HG02588 (cell line): ENCODE measurements around the gene ADAMTS17.

Experiments
- ATAC-seq: cut with Tn5 transposase; IDR thresholded peaks from one replicate; pipeline ENCODE4 v1.9.1; 2021; ENCODE audit warnings: mild to moderate bottlenecking, moderate library complexity; ENCODE audit not compliant: unreplicated experiment

The ADAMTS17 gene

DNA sequence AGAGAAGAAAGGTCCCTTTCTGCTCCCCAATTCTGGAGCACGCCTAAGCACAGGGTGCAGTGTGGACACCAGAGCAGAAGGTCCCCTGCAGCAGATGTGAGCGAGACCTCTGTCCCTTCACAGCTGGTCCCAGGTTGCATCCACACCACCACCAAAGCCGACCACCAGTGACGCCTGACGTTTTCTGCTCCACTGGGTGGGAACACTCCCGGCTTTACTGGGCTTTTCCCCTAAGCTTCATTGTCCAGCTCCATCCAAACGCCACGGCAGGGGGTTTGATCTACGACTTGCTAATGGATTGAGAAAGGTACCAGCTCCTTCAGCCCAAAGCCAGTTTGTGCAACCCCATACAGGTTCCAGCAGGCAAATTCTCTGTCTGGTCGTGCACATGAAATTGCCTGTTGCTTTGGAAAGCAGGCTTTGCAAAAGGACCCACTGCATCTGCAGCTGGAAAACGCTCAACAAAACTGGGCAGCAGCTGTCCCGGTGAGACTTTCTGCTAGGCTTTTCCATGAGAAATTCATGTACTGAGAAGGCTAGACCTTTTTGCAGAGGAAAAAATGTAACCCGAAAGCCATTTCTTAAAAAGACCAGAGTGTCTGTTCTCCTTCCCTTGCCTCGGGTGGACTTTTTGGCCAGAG lies 31.1 kb downstream of the ADAMTS17 start:
- ATAC-seq = no peak

DNA sequence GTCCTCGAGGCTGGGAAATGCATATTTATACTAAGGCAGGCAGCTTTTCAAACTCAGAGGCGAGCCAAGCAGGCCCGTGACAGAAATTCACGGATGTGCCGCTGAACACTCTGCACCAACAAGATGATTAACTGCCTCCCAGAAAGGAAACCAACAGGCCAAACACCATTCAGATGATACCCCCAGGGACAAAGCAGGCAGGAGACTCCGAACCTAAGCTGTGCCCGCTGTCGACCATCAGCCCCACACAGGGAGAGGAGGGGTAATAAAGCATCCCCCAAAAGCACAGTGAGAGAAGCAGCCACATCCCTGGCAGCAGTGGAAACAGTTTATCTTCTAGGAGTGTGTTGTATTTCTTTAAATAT lies 31.8 kb downstream of the ADAMTS17 start:
- no peak for ATAC-seq

DNA sequence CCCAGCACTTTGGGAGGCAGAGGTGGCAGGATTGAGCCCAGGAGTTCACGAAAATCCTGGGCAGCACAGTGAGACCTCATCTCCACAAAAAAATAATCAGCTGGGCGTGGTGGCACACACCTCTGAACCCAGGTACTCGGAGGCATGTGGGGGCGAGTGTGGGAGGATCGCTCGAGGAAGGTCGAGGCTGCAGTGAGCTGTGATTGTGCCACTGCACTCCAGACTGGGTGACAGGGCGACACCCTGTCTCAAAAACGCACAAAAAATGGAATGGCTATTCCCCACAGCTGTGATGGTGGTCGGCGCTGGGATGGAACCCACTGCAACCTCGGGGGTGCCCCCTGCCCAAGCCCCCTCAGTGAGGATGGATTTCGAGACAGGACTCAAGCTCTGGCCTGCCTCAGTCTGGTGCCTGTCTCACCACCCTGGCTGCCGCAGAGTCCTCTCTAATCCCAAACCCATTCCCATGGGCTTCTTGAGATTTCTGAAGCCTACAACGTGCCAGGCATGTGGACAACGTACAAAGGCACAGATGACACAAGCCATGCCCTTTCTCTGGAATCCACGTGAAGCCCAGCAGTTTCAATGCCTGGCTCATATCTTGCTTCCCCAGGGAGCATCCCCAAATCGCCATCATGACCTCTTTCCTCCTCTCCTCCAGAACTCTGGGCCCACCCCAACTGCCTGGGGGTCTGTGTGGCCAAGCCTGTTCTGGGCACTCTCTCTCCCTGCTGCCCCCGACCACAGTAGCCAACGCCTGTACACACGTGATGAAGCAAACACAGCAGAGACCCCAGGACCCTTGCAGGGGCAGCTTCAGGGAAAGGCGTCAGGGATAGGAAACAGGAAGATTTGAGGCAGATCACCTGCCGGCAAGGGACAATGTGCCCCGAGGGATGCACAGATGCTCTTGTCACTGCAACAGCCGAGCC lies 32.4 kb downstream of the ADAMTS17 start:
- no peak for ATAC-seq

DNA sequence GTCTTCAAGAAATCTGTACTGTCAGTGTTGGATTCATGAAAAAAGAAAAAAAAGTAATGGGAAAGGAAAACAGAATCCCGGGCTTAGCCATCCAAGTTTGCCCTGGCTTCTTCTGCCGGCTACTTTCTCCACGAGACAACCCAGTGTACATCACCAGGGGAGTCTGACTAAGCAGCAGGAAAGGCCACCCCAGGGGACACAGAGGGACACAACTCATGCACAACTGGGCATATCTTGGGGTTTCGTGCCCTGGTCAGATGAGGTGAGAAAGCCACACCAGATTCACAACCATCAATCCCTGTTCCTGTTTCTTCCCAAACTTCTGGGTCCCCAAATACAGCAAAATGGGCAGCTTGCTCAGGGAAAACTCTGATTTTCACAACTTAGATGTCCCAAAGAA lies 33.2 kb downstream of the ADAMTS17 start:
- no peak for ATAC-seq

DNA sequence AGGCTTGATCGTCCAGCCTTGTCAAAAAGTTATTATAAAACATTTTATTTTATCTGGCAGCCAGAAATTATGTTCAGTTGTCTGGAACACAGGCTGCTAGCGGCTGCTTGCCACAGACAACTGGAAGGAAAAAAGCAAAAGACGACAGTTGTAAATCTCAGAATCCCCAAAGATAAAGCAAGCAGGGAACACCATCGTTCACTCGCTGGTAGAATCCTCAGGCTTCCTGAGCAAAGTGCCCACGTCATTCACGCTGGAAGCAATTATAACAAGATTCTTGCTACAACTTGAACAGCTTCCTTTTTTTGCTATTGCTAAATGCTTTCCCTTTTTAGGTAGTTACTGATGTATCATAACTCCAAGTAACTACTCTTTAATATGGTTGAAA lies 33.6 kb downstream of the ADAMTS17 start:
- ATAC-seq = no peak

DNA sequence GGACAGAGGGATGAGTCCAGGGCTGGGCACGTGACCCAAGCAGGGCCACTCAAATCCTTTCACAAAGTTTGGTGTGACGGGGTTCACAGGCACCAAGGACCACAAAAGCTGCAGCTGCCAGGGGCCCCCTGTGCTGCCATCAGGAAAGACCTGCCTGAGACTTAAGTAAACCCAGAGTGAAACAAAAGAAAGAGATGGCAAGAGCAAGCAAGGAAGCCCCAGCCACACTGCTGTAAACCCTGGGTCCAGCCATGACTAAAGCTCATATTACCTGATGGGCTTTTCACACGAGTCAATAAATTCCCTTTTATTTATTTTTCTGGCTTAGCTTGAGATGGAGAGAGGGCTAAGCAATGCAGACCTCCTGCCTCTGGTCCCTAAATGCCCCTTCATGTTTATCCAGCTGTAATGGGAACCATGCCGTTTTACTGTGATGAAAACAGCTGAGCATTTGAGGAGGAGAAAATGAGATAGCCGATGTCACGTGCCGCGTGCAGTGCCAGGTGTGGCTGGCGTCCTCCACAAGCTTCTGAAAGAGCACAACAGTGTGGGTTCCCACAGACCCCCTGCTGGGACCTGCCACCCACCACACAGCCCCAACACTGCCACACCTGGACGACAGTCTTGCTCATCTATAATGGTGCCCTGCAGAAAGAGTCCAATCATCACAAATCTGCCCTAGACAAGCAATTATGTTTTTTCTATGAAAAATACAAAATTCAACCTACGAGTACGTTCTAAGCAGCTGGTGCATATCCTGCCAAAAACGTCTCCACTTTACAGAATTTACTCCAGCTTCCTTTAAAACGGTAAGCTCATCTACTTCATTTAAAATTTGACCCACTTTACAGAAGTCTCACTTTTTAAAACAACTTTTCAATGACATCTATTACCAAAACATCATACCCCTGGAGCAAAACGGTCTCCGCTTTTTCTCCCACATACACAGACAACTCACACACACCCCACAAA lies 34.2 kb downstream of the ADAMTS17 start:
- ATAC-seq = no peak

DNA sequence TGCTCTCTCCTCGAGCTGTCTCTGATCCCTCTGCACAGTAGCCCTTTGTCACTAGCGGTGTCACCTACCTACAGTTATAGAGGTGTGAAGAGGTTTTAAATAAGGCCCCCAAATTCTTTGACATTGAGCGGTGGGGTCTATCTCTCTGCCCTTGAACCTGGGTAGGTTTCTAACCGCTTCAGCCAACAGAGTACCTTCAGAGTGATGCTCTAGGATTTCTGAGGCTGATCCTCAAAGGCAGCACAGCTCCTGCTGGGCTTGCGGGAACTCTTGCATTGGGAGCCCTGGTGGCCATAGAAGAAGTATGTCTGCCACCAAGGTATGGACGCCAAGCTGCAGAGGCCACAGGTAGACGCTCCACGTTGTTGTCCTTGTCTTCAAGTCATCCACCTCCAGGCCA lies 35.7 kb downstream of the ADAMTS17 start:
- no peak for ATAC-seq

DNA sequence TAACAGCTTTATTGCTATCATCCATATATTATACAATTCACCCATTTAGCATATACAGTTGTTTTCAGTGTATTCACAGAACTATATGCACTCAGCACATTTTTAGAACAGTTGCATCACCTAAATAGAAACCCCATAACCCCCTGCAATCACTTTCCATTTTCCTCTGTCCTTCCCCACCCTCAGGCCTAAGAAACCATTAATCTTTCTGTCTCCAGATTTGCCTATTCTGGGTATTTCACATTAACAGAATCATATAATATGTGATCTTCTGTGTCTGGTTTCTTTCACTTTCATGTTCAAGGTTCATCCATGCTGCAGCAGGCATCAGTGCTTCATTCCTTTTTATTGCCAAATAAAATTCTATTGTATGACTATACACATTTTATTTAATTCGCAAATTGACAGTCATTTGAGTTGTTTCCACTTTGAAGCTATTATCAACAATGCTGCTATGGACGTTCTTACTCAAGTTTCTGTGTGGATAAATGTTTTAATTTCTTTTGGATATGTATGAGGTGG lies 39.8 kb downstream of the ADAMTS17 start:
- no peak for ATAC-seq

DNA sequence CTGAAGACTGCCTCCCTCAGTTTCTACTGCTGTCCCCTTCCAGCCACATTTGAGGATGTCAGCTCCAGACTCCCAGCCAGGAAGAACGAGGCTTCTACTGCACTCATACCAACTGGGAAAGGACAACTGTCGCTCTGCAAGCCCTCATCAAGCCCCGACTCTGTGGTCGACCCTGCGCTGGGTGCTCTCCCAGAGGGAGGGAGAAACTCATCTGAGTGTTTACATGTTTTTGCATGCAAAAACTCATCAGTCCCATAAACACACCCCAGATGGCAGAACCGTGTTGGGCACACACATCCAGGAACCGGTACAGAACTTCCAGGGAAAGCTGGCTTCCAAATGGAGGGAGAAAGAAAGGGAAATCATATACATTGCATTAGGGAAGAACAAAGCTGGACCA lies 43.5 kb downstream of the ADAMTS17 start:
- no peak for ATAC-seq

DNA sequence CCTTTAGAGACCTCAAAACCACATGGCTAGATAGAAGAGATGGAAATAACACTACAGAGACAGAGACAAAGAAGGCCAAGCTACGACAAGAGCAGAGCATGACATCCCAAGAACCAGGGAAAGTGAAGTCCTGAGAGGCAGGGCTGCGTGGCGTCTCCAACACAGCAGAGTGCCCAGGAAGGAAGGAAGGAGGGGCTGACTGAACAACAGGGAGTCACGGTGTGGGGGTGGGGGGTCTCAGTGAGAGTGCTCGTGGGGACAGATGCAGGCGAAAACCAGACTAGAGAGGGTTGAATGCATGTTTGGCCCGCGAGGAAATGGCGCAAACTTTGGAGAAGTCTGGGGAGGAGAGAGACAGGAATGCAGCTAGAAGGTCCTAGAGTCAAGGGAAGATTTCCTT lies 44.0 kb downstream of the ADAMTS17 start:
- ATAC-seq = no peak

DNA sequence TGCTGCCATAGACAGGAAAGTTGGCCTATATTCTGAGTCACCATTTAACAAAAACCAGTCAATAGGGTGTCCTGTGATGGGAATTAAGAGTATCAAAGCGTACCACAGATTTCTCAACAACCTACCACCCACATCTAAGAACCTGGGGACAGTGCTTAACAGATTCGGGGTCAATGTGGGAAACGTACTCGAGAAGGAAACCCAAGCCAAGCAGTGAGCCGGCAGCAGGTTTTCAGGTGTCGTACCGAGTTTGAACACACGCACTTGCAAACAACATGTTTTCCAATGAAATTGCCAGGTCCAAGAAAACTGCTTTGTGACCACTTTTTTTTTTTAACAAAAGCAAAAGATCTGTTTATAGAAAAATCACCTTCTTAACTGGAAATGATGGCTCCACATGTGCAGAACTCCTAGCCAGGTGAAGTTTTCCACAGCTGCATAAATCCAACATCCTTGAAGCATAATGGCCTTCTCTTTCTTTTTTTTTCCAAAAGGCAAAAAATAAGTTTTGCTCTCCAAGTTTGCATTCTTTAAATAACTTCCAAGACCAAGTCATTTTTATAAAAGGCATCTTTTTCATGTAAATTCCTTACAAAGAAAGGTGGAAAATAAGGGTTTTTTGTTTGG lies 45.7 kb downstream of the ADAMTS17 start:
- ATAC-seq = no peak

DNA sequence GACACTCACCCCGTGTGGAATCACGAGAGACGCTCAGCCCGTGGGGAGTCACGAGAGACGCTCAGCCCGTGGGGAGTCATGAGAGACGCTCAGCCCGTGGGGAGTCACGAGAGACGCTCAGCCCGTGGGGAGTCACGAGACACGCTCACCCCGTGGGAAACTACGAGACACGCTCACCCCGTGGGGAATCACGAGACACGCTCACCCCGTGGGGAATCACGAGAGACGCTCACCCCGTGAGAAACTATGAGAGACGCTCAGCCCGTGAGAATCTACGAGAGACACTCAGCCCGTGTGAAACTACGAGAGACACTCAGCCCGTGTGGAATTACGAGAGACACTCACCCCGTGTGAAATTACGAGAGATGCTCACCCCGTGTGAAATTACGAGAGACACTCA lies 49.8 kb downstream of the ADAMTS17 start:
- no peak for ATAC-seq

DNA sequence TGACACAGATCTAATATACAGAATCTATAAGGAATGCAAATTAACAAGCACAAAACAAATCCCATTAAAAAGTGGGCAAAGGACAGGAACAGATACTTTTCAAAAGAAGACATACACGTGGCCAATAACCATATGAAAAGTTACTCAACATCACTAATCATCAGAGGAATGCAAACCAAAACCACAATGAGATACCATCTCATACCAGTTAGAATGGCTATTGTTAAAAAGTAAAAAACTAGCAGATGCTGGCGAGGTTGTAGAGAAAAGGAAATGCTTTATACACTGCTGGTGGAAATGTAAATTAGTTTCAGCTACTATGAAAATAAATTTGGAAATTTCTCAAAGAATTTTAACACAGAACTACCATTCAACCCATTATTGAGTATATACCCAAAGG lies 50.7 kb downstream of the ADAMTS17 start:
- ATAC-seq = no peak

DNA sequence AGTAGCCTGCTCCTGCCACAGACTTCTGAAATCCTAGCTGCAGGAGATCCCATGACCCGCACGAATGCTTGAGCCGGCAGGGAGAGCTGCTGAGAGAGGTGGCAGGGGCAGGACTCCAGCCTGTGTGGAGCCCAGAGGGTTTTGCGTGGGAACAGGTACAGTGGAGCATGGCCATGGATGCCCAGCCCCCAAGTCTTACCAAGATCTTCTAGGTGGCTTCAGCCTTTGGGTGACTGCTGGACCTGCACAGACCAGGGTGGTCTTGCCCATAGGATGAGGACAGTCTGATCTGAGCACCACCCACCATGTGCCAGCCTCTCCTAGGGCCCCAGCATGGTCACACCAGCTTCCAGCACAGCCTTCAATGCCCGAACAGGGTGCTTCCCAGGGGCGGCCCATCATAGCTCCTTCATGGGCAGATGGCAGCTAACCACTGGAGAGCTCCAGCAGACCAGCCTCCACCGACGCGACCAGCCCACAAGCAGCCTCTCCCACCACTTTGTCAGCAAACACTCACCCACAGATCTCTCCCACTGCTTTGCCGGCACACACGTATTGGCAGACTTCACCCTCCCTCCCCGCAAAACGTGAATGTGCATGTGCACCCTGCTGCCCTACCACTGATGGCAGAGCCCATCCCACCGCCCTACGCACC lies 56.0 kb downstream of the ADAMTS17 start:
- no peak for ATAC-seq

DNA sequence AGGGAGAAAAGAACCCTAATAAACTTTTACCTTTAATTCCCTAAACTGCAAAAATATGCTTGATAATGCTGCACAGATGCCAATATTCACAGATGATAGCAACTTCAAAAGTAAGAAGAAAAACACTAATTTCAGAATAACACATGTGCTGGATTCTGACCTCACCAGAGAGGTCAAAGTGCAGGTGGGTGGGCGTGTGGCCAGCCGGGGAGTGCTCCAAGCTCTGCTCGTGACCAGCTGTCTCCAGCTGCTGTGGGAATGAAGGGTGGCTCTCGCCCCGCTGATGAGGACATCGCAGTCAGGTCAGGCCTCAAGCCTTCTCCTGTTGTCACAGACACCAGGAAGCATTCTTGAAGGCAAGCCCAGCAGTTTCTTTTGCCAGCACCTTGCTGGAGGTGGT lies 57.1 kb downstream of the ADAMTS17 start:
- no peak for ATAC-seq

DNA sequence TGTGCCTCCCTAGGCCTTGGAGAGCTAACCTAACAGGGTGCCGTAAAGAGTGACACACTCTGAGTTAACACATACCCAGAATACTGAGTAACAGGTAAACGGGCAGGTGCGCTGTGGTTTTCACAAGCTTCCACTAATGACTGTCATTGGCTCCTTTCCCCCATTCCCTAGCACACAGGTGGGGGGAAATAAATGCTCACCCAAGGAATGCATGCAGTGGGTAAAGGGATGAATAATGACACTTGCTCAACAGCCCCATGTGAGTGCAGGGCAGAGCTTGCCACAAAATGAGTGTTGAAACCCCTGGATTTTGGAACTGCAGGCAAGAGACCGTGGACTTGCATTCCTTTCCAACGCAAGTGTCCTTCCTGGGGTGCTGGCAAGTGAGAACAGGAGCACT lies 57.6 kb downstream of the ADAMTS17 start:
- ATAC-seq = no peak

DNA sequence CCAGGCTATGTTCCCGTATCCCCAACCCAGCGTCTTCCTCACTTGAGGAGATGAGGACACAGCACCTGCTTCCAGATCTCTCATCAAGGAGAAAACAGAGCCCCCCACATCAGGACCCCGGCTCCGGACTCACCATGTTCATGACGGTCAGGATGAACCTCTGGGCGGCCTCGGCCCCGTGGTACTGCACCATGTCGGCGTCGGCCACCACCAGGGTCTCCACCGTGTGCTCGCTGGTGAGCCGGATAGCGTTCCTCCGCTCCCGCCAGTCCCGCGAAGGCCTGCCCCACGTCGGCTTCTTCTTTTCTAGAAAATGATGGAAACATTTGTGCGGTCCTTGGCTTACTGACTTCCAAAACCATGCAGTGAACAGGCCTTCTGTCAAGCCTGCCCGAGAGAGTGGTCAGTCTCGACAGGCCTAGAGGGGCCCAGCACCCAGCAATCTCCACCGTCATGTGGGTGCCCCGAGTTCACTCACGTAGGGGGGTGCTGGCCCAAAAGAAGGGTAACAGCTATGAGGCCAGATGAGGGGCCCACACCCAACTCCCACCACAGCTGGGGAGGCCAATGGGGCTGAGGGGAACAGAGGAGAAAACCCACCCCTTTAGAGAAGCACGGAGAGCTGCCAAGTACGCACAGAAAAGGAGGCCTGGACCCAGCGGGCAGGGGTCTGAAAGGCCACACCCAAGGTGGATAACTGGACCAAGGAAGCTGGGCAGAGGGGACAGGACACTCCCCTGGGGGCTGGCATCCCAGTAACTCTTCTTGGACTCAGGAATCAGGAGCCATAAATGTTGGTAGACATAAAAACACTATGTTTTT lies 60.5 kb downstream of the ADAMTS17 start:
- ATAC-seq = no peak

DNA sequence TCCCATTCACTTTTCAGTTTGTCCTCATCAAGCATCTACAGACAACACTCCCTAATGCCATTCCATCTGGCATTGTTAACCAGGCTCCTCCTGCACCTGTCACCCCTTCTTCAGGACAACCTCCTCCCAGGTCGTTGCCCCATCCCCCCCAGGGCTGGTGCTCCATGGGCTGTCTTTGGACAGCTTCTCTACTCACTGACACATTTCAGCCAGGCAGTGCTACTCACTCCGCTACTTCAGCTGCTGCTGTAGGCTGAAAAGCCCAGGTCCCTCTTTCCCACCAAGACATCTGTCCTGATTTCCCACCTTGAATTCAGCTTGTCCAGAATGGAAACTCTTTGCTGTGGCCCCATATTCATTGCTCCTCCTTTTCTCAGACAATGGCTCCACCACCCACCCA lies 61.9 kb downstream of the ADAMTS17 start:
- ATAC-seq = no peak

DNA sequence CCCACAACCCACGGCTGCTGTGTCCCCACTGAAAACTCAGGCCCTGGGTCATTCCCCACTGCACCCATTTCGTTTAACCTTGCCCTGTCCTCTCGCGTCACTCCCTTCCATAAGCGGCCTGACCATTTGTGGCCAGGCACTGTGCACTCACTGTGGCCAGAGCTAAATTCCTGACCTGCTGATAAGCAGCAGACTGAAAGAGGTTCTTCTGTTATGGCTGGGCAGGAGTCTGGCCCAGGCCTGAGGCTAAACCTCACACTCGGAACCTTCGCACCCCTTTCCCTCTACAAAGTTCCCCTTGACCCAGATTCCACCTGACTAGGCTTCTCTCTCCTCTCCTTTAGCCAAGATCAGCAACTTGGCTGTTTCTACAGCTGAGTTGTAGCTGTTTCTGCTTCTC lies 62.3 kb downstream of the ADAMTS17 start:
- no peak for ATAC-seq
